Kidney (tissue), 14 donors: Measurements from ENCODE around the gene MEGF9. TPM values are rescaled to one million over a fixed set of nuclear protein-coding genes. Genes with fewer than 3 reads are reported as not detected.

Experiments
- DNase-seq, 5 donors: peaks; one replicate each; pipeline ENCODE4 v3.0.0-alpha.2; 2013 to 2020
- FAIRE-seq: peaks from 2 replicates; lab custom pipeline; 2012; peaks lifted over from hg19 to GRCh38; lab: Jason Lieb, UNC
- H3K27ac ChIP-seq, 2 donors: one replicate each; pipeline ENCODE4 v1.7.0; 2013; ENCODE audit warnings: low read depth in 2 of 2, low read length in 2 of 2, inconsistent platforms in 1 of 2
- H3K27me3 ChIP-seq: one replicate; pipeline ENCODE4 v1.7.1; 2013; ENCODE audit warnings: low read length, inconsistent platforms; ENCODE audit not compliant: control insufficient read depth, insufficient read depth
- H3K36me3 ChIP-seq, 3 donors: one replicate each; pipeline versions ENCODE4 v1.7.0 to v1.7.1; 2013; ENCODE audit warnings: low read length in 3 of 3, control low read depth in 1 of 3, inconsistent platforms in 1 of 3; ENCODE audit not compliant: insufficient read depth in 3 of 3, control insufficient read depth in 2 of 3
- H3K4me1 ChIP-seq, 3 donors: one replicate each; pipeline versions ENCODE4 v1.7.0 to v1.7.1; 2013; ENCODE audit warnings: low read length in 3 of 3, inconsistent platforms in 1 of 3, low read depth in 1 of 3; ENCODE audit not compliant: control insufficient read depth in 2 of 3, insufficient read depth in 2 of 3
- H3K4me3 ChIP-seq, 3 donors: one replicate each; pipeline versions ENCODE4 v1.7.0 to v1.8.1; 2013; ENCODE audit warnings: low read length in 3 of 3, control low read depth in 1 of 3, inconsistent platforms in 1 of 3
- H3K9ac ChIP-seq, 3 donors: one replicate each; pipeline versions ENCODE4 v1.7.0 to v1.7.1; 2013; ENCODE audit warnings: low read length in 3 of 3, control low read depth in 1 of 3, inconsistent platforms in 1 of 3
- H3K9me3 ChIP-seq, 3 donors: one replicate each; pipeline versions ENCODE4 v1.7.0 to v1.7.1; 2013; ENCODE audit warnings: low read length in 3 of 3, control low read depth in 1 of 3, inconsistent platforms in 1 of 3; ENCODE audit not compliant: control insufficient read depth in 2 of 3, insufficient read depth in 1 of 3
- intact Hi-C: fragments of 100-400 bp; cut with DNase I; formaldehyde crosslinking; loops from one replicate; pipeline ENCODE4 v1.11.1; 2022
- polyA plus RNA-seq: library from polyadenylated mRNA; stranded (reverse); fragments of 350-450 nt; fragmentation: Illumina TruSeq; extraction: RNeasy Lipid Tissue Mini Kit (QIAGEN cat#74804); gene quantifications from one replicate; pipeline ENCODE4 v1.2.3, GENCODE V29; 2014; ENCODE audit warnings: low read depth, low replicate concordance; ENCODE audit not compliant: insufficient read depth
- total RNA-seq: library from RNA; stranded (reverse); fragmentation: NEBNext Ultra II Directional; extraction: Animal tissue kit (Norgen Biotek cat#: 25700); gene quantifications from one replicate; pipeline ENCODE4 v1.2.1, GENCODE V29; 2021
- TF ChIP-seq, protein P1 (sequence below): IDR thresholded peaks from 3 replicates; pipeline ENCODE4 v1.5.1; 2012; ENCODE audit warnings: mild to moderate bottlenecking, moderate library complexity, borderline replicate concordance; ENCODE audit not compliant: insufficient read depth; ENCODE audit errors: extremely low read depth
- donor health status: control.
- donor health status: control.
- donor health status: control.
- donor health status: control.
- donor health status: control.
- donor health status: DM: yes; HTN: yes; CAD: no.
- donor health status: Normal renal cell carcinoma (clear cell type).

The MEGF9 gene
- total and polyA plus RNA-seq, 2 donors from 2014 or later, result 12.4 to 20.4 TPM

DNA sequence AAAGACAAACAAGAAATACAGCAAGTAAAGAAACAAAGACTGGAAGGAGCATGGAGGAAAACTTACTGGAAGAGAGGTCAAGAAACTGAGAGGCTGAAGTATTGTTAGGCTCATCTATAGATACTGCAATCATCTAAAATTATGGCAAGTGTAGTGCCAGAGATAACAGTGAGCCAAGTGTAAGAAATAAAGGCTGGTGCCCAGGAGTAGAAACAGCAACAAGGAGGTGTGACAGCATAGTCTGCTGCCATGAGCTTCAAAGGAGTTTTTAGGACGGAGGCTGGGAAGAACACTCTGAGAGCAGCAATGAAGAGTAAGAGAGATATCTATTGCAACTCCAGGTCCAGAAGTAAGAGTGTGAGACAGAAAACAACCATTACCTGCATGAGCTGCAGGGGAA is 60.5 kb downstream of the MEGF9 start:
- Histone ChIP-seq H3K9ac (no peak overlapping the region), H3K4me3 (no peak overlapping the region), H3K27ac (no peak overlapping the region), H3K36me3 (no peaks in the 10 kb centered on the region), H3K4me1 (no peaks in the 10 kb centered on the region), H3K9me3 (no peaks in the 10 kb centered on the region), H3K27me3 (no peaks in the 10 kb centered on the region)
- intact Hi-C loops, result no loop called here
- FAIRE-seq, result no peak
- no peak for DNase-seq
- TF ChIP-seq, protein P1, sequence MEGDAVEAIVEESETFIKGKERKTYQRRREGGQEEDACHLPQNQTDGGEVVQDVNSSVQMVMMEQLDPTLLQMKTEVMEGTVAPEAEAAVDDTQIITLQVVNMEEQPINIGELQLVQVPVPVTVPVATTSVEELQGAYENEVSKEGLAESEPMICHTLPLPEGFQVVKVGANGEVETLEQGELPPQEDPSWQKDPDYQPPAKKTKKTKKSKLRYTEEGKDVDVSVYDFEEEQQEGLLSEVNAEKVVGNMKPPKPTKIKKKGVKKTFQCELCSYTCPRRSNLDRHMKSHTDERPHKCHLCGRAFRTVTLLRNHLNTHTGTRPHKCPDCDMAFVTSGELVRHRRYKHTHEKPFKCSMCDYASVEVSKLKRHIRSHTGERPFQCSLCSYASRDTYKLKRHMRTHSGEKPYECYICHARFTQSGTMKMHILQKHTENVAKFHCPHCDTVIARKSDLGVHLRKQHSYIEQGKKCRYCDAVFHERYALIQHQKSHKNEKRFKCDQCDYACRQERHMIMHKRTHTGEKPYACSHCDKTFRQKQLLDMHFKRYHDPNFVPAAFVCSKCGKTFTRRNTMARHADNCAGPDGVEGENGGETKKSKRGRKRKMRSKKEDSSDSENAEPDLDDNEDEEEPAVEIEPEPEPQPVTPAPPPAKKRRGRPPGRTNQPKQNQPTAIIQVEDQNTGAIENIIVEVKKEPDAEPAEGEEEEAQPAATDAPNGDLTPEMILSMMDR, result no peak

DNA sequence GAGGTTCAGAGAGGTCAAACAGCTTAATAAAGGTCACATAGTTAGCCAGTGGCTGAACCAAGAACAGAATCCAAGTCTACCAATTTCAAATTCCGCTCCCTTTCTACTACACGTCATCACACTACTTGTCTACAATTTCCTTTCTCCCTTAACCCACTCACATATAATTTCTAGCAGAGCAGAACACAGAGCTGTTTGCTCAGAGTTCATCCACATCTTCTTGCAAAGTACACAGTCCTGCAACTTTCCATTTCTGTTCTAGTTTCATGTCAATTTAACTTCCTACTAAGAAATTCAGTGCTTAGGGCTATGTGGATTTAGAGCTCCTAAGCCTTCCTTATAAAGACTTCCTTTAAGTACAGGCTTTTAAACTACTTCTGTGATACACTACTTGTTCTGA is 61.3 kb downstream of the MEGF9 start:
- no peaks in the 10 kb centered on the region for H3K27me3 ChIP-seq
- H3K36me3 ChIP-seq, result no peaks in the 10 kb centered on the region
- H3K9ac ChIP-seq, result no peak overlapping the region
- intact Hi-C loops, result no loop called here
- H3K4me1 ChIP-seq, result no peaks in the 10 kb centered on the region
- FAIRE-seq (no peak), DNase-seq (no peak)
- H3K27ac ChIP-seq, result no peak overlapping the region
- no peaks in the 10 kb centered on the region for H3K9me3 ChIP-seq
- TF ChIP-seq, protein P1, result no peak
- no peak overlapping the region for H3K4me3 ChIP-seq

DNA sequence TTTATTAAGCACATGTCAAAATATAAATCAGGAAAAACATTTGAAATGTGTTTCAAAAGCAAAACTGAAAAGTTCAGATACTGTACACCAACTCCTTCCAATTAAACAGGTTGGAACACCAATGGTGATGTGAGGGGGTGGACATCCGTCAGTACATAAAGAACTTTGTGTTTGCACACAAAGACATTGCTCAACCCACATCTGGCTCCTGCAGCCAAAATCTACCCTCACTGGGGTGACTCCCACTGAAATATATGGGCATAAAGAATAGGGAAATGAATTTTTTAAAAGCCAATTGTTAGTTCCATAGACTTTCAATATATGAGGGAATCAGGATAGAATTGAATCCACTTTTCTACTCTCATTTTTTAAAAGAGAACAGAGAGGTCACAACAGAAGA is 63.9 kb downstream of the MEGF9 start:
- TF ChIP-seq, protein P1, result no peak
- intact Hi-C loops, result no loop called here
- H3K36me3 ChIP-seq, result no peaks in the 10 kb centered on the region
- H3K4me1 ChIP-seq, result no peaks in the 10 kb centered on the region
- H3K9ac ChIP-seq, result no peak overlapping the region
- no peaks in the 10 kb centered on the region for H3K27me3 ChIP-seq
- H3K4me3 ChIP-seq, result no peak overlapping the region
- H3K9me3 ChIP-seq, result no peaks in the 10 kb centered on the region
- no peak overlapping the region for H3K27ac ChIP-seq
- DNase-seq (no peak), FAIRE-seq (no peak)

DNA sequence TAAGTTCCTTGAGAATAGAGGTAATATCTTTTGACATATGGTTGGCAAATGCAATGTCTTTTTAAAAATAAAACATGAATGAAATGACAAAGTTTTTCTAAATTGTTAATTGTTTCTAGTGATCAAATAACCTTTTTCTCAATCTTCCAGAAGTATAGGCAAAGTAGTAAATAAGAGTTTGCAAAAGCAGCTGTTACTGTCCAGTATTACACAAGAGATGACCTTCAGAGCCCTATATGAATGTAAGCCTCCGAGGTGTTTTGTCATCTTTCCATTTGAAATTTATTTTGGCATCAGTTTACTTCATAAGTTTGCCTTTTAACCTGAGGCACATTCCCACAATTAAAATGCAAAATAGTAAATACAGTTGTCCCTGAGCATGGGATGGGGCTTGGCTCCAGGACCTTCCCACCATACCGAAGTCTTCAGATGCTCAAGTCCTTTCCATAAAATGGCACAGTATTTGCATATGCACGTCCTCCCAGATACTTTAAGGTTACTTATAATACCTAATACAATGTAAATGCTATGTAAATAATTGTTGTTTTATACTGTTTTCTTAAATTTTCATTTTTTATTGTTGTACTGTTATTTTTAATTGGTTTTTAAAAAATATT is 65.6 kb downstream of the MEGF9 start:
- no peak for FAIRE-seq
- no peaks in the 10 kb centered on the region for H3K9me3 ChIP-seq
- DNase-seq, result no peak
- no peak overlapping the region for H3K4me3 ChIP-seq
- no peak overlapping the region for H3K27ac ChIP-seq
- H3K27me3 ChIP-seq, result no peaks in the 10 kb centered on the region
- intact Hi-C loops, result no loop called here
- no peaks in the 10 kb centered on the region for H3K36me3 ChIP-seq
- TF ChIP-seq, protein P1, result no peak
- no peaks in the 10 kb centered on the region for H3K4me1 ChIP-seq
- no peak overlapping the region for H3K9ac ChIP-seq
